GM23338 (cell line): ENCODE measurements around the gene MICAL3. TPM values are rescaled to one million over a fixed set of nuclear protein-coding genes. Genes with fewer than 3 reads are reported as not detected.
"Not testable (repeated sequence)": the region's sequence is repeated elsewhere in the genome, so short reads cannot be mapped to it uniquely, and the experiment has no call there.

Source experiments
- ATAC-seq: fragments of 200-7000 bp; cut with Tn5 transposase; 3 replicates; pipeline ENCODE4 v1.9.1; 2020
- DNase-seq: peaks from one replicate; pipeline ENCODE4 v3.0.0-alpha.2; 2015; ENCODE audit warnings: low spot score
- H2AFZ ChIP-seq: fragments of 200-600 bp; sonication (generic); 2 replicates; pipeline ENCODE4 v1.8.0; 2016; ENCODE audit warnings: antibody characterized with exemption, mild to moderate bottlenecking, moderate library complexity
- H3F3A ChIP-seq: fragments of 200-600 bp; sonication (generic); replicated peaks from 2 replicates; pipeline ENCODE4 v1.8.0; 2017; ENCODE audit warnings: antibody characterized with exemption, mixed run types, low read depth
- H3K27ac ChIP-seq: fragments of 200-600 bp; sonication (generic); 2 replicates; pipeline ENCODE4 v1.6.1; 2016; ENCODE audit warnings: low read depth
- H3K27me3 ChIP-seq: fragments of 200-600 bp; sonication (generic); 2 replicates; pipeline ENCODE4 v1.8.0; 2016; ENCODE audit warnings: mild to moderate bottlenecking, mixed run types, moderate library complexity; ENCODE audit not compliant: insufficient read depth
- H3K36me3 ChIP-seq: fragments of 200-600 bp; sonication (generic); 2 replicates; pipeline ENCODE4 v1.8.0; 2016; ENCODE audit warnings: mild to moderate bottlenecking; ENCODE audit not compliant: insufficient read depth
- H3K4me1 ChIP-seq: fragments of 200-600 bp; sonication (generic); 2 replicates; pipeline ENCODE4 v1.8.0; 2016; ENCODE audit warnings: mild to moderate bottlenecking, moderate library complexity; ENCODE audit not compliant: insufficient read depth
- H3K4me2 ChIP-seq: fragments of 200-600 bp; sonication (generic); 2 replicates; pipeline ENCODE4 v1.7.1; 2017; ENCODE audit warnings: mixed run types
- H3K4me3 ChIP-seq: fragments of 200-600 bp; sonication (generic); 2 replicates; pipeline ENCODE4 v1.6.1; 2016; ENCODE audit warnings: mixed run types
- H3K79me2 ChIP-seq: fragments of 200-600 bp; sonication (generic); replicated peaks from 2 replicates; pipeline ENCODE4 v1.8.0; 2017; ENCODE audit warnings: mild to moderate bottlenecking; ENCODE audit not compliant: insufficient read depth
- H3K9me2 ChIP-seq: fragments of 200-600 bp; sonication (generic); 2 replicates; pipeline ENCODE4 v1.8.0; 2017; ENCODE audit not compliant: insufficient read depth
- H4K20me1 ChIP-seq: fragments of 200-600 bp; sonication (generic); replicated peaks from 2 replicates; pipeline ENCODE4 v1.8.0; 2017; ENCODE audit warnings: mild to moderate bottlenecking; ENCODE audit not compliant: insufficient read depth
- H3K27ac Mint-ChIP-seq: 2 replicates; pipeline ENCODE4 v1.8.0; 2020; ENCODE audit warnings: inconsistent platforms, mild to moderate bottlenecking, moderate library complexity, mixed read lengths
- H3K27me3 Mint-ChIP-seq: 3 replicates; pipeline ENCODE4 v1.8.0; 2022; ENCODE audit warnings: low read depth, mild to moderate bottlenecking, moderate library complexity, mixed read lengths, inconsistent platforms; ENCODE audit not compliant: insufficient read depth, poor library complexity
- H3K36me3 Mint-ChIP-seq: 3 replicates; pipeline ENCODE4 v1.8.0; 2021; ENCODE audit warnings: low read depth, mild to moderate bottlenecking, inconsistent platforms, moderate library complexity, mixed read lengths
- H3K4me1 Mint-ChIP-seq: 3 replicates; pipeline ENCODE4 v1.8.0; 2020; ENCODE audit warnings: mild to moderate bottlenecking, inconsistent platforms, mixed read lengths
- H3K4me3 Mint-ChIP-seq: 3 replicates; pipeline ENCODE4 v1.8.0; 2021; ENCODE audit warnings: moderate library complexity, mild to moderate bottlenecking, inconsistent platforms, mixed read lengths
- H3K9me3 Mint-ChIP-seq: 3 replicates; pipeline ENCODE4 v1.8.0; 2020; ENCODE audit warnings: moderate library complexity, mild to moderate bottlenecking, inconsistent platforms, mixed read lengths
- ETS1 ChIP-seq: IDR thresholded peaks from 2 replicates; pipeline ENCODE4 v1.6.1; 2016; ENCODE audit warnings: antibody characterized with exemption
- NANOG ChIP-seq: IDR thresholded peaks from 2 replicates; pipeline ENCODE4 v1.6.1; 2016; ENCODE audit warnings: antibody characterized with exemption, borderline replicate concordance
- STAT1 ChIP-seq: IDR thresholded peaks from one replicate; pipeline ENCODE4 v1.6.1; 2016; ENCODE audit warnings: antibody characterized with exemption; ENCODE audit not compliant: unreplicated experiment
- polyA plus RNA-seq: library from polyadenylated mRNA; unstranded; fragments of >200 nt; fragmentation: Nextera tagmentation; extraction: Ambion mirVana; gene quantifications from 2 replicates; pipeline ENCODE4 v1.2.1, GENCODE V29; 2016
- total RNA-seq: library from RNA; depleted of rRNA; stranded (reverse); fragments of >200 nt; shearing (Covaris generic); gene quantifications from 2 replicates; pipeline ENCODE4 v1.2.3, GENCODE V29; 2014
- TF ChIP-seq, protein P1 (sequence below), 2 experiments: fragments of 200-600 bp in 1 of 2; sonication (generic) in 1 of 2; conservative IDR thresholded peaks; 2 replicates each; pipeline versions ENCODE4 v1.5.1 to v1.6.1; 2016 to 2017; ENCODE audit warnings: antibody characterized with exemption in 2 of 2, low read depth in 2 of 2, mild to moderate bottlenecking in 2 of 2, moderate library complexity in 1 of 2
- TF ChIP-seq, protein P2 (sequence below): IDR thresholded peaks from one replicate; pipeline ENCODE4 v1.6.1; 2018; ENCODE audit warnings: antibody characterized with exemption; ENCODE audit not compliant: unreplicated experiment

MICAL3 gene
- total and polyA plus RNA-seq, 2 experiments from 2014 or later, result 10.1 to 33.9 TPM

DNA sequence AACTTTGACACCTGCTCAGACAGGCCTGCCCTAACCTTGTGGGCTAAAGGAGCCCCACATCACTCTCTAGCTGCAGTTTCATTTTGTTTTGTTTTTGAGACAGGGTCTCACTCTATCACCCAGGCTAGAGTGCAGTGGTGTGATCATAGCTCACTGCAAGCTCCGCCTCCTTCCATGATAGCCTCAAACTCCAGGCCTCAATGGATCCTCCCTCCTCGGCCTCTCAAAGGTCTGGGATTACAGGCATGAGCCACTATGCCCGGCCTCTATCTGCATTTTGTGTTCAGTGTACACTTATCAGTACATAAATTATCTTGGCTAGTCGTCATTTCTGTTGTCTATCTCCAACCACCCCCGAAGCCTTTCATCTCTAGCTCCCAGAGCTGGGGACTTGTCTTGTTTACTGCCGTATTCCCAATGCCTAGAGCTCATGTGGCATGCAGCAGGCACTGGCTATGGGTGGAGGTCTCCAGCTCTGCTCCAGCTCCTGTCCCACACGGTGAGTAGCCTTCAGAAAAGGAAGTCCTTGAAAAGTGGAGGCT, 31.3 kb upstream of the MICAL3 start (continued):
- TF ChIP-seq, protein P1, sequence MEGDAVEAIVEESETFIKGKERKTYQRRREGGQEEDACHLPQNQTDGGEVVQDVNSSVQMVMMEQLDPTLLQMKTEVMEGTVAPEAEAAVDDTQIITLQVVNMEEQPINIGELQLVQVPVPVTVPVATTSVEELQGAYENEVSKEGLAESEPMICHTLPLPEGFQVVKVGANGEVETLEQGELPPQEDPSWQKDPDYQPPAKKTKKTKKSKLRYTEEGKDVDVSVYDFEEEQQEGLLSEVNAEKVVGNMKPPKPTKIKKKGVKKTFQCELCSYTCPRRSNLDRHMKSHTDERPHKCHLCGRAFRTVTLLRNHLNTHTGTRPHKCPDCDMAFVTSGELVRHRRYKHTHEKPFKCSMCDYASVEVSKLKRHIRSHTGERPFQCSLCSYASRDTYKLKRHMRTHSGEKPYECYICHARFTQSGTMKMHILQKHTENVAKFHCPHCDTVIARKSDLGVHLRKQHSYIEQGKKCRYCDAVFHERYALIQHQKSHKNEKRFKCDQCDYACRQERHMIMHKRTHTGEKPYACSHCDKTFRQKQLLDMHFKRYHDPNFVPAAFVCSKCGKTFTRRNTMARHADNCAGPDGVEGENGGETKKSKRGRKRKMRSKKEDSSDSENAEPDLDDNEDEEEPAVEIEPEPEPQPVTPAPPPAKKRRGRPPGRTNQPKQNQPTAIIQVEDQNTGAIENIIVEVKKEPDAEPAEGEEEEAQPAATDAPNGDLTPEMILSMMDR (conservative IDR thresholded peaks at IDR 0.05; ENCODE audit: low read depth in 2 of 2), result no peak
- TF ChIP-seq, protein P2, sequence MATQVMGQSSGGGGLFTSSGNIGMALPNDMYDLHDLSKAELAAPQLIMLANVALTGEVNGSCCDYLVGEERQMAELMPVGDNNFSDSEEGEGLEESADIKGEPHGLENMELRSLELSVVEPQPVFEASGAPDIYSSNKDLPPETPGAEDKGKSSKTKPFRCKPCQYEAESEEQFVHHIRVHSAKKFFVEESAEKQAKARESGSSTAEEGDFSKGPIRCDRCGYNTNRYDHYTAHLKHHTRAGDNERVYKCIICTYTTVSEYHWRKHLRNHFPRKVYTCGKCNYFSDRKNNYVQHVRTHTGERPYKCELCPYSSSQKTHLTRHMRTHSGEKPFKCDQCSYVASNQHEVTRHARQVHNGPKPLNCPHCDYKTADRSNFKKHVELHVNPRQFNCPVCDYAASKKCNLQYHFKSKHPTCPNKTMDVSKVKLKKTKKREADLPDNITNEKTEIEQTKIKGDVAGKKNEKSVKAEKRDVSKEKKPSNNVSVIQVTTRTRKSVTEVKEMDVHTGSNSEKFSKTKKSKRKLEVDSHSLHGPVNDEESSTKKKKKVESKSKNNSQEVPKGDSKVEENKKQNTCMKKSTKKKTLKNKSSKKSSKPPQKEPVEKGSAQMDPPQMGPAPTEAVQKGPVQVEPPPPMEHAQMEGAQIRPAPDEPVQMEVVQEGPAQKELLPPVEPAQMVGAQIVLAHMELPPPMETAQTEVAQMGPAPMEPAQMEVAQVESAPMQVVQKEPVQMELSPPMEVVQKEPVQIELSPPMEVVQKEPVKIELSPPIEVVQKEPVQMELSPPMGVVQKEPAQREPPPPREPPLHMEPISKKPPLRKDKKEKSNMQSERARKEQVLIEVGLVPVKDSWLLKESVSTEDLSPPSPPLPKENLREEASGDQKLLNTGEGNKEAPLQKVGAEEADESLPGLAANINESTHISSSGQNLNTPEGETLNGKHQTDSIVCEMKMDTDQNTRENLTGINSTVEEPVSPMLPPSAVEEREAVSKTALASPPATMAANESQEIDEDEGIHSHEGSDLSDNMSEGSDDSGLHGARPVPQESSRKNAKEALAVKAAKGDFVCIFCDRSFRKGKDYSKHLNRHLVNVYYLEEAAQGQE, result no peak
- TF ChIP-seq ETS1 (no peak), NANOG (no peak), STAT1 (no peak)

GRCh38 chr22:18053216-18053946, 29.0 kb upstream of the MICAL3 start:
- not testable (repeated sequence) for H3K4me2 ChIP-seq, H3K27ac Mint-ChIP-seq, ATAC-seq, H3K36me3 ChIP-seq, H3K4me1 Mint-ChIP-seq, H3K27me3 ChIP-seq, H3K4me1 ChIP-seq, DNase-seq, H3K4me3 Mint-ChIP-seq, H3K79me2 ChIP-seq, H2AFZ ChIP-seq, H3K9me2 ChIP-seq, H3K27ac ChIP-seq, H3F3A ChIP-seq, H4K20me1 ChIP-seq, H3K36me3 Mint-ChIP-seq, H3K4me3 ChIP-seq
- Mint-ChIP-seq H3K27me3 (peaks cover 23% of the 10 kb centered on the region), H3K9me3 (peaks cover 11% of the 10 kb centered on the region)

- H3K4me1 ChIP-seq, H3K27me3 ChIP-seq, H3K79me2 ChIP-seq, H3K4me3 ChIP-seq, H2AFZ ChIP-seq, H3K27ac Mint-ChIP-seq, H3K27ac ChIP-seq, H3K4me2 ChIP-seq, H3K36me3 ChIP-seq, H3K36me3 Mint-ChIP-seq, H3F3A ChIP-seq, DNase-seq, H3K4me1 Mint-ChIP-seq, H4K20me1 ChIP-seq, ATAC-seq, H3K9me2 ChIP-seq, H3K4me3 Mint-ChIP-seq: not testable (repeated sequence)
- peaks cover 23% of the 10 kb centered on the region for H3K27me3 Mint-ChIP-seq
- H3K9me3 Mint-ChIP-seq, result peaks cover 11% of the 10 kb centered on the region
These were observed 26.8 kb upstream of the MICAL3 start for GRCh38 chr22:18051113-18051512.
